Suprapubic skin (tissue), 4 donors: ENCODE results near the gene PHF5A. TPM values are rescaled to one million over a fixed set of nuclear protein-coding genes. Genes with fewer than 3 reads are reported as not detected.

Experiments used
- DNase-seq, 2 donors: peaks; one replicate each; pipeline ENCODE4 v3.0.0-alpha.2; 2019; ENCODE audit warnings: low spot score in 2 of 2
- H3K27ac ChIP-seq: fragments of 200-600 bp; sonication (generic); one replicate; pipeline ENCODE4 v1.5.1; 2019
- H3K27me3 ChIP-seq: fragments of 200-600 bp; sonication (generic); one replicate; pipeline ENCODE4 v1.5.1; 2019
- H3K36me3 ChIP-seq: fragments of 200-600 bp; sonication (generic); one replicate; pipeline ENCODE4 v1.5.1; 2019
- H3K4me1 ChIP-seq: fragments of 200-600 bp; sonication (generic); one replicate; pipeline ENCODE4 v1.5.1; 2019
- H3K4me3 ChIP-seq: fragments of 200-600 bp; sonication (generic); one replicate; pipeline ENCODE4 v1.5.1; 2019; ENCODE audit warnings: mild to moderate bottlenecking
- H3K9me3 ChIP-seq: fragments of 200-600 bp; sonication (generic); one replicate; pipeline ENCODE4 v1.5.1; 2019
- EP300 ChIP-seq: sonication (generic); formaldehyde crosslinking; IDR thresholded peaks from one replicate; pipeline ENCODE4 v1.6.1; 2017; ENCODE audit warnings: antibody characterized with exemption
- POLR2A ChIP-seq, 2 donors: fragments of 450-650 bp; IDR thresholded peaks; one replicate each; pipeline ENCODE4 v1.6.1; 2017; ENCODE audit warnings: antibody characterized with exemption in 2 of 2, mild to moderate bottlenecking in 2 of 2, moderate library complexity in 2 of 2
- POLR2AphosphoS5 ChIP-seq, 3 donors: sonication (generic); formaldehyde crosslinking; IDR thresholded peaks; one replicate each; pipeline ENCODE4 v1.6.1; 2017; ENCODE audit warnings: antibody characterized with exemption in 3 of 3
- WGBS: methylation state at CpG from one replicate; pipeline ENCODE4 v1.1.5; 2018; 5-methylcytosine and 5-hydroxymethylcytosine counted together
- total RNA-seq, 4 donors: library from RNA; depleted of rRNA; stranded (reverse); fragments of >200 nt; gene quantifications; one replicate each; pipeline ENCODE4 v1.1.0, GENCODE V29; 2016
- TF ChIP-seq, protein P1 (sequence below), 2 donors: fragments of 200-600 bp in 1 of 2; fragments of 450-650 bp in 1 of 2; sonication (generic) in 1 of 2; IDR thresholded peaks; one replicate each; pipeline ENCODE4 v1.5.1; 2016 to 2019; ENCODE audit warnings: antibody characterized with exemption in 2 of 2, mild to moderate bottlenecking in 1 of 2, moderate library complexity in 1 of 2

The PHF5A gene
- total RNA-seq, 4 donors from 2014 or later: 26.7 to 47.1 (median 36.9) TPM

DNA sequence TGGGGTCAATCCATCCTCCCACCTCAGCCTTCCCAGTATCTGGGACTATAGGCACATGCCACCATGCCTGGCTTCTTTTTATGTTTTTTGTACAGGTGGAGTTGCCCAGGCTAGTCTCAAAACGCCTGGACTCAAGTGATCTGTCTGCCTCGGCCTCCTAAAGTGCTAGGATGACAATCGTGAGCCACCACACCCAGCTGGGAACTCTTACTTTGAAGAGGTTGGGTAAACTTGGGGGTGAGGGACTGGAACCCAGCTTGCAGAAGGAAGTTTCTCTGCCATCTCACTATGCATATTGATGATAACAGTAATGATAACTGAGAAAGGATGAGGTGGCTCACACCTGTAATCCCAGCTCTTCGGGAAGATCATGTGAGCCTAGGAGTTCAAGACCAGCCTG, 36.3 kb upstream of the PHF5A start:
- Histone ChIP-seq H3K4me1 (peaks cover 15% of the 10 kb centered on the region), H3K27me3 (no peaks in the 10 kb centered on the region), H3K27ac (no peak overlapping the region), H3K4me3 (no peak overlapping the region), H3K9me3 (no peaks in the 10 kb centered on the region), H3K36me3 (peaks cover 49% of the 10 kb centered on the region)
- TF ChIP-seq POLR2AphosphoS5 (IDR thresholded peaks at IDR 0.05) (no peak), POLR2A (IDR thresholded peaks at IDR 0.05) (no peak)
- TF ChIP-seq, protein P1, sequence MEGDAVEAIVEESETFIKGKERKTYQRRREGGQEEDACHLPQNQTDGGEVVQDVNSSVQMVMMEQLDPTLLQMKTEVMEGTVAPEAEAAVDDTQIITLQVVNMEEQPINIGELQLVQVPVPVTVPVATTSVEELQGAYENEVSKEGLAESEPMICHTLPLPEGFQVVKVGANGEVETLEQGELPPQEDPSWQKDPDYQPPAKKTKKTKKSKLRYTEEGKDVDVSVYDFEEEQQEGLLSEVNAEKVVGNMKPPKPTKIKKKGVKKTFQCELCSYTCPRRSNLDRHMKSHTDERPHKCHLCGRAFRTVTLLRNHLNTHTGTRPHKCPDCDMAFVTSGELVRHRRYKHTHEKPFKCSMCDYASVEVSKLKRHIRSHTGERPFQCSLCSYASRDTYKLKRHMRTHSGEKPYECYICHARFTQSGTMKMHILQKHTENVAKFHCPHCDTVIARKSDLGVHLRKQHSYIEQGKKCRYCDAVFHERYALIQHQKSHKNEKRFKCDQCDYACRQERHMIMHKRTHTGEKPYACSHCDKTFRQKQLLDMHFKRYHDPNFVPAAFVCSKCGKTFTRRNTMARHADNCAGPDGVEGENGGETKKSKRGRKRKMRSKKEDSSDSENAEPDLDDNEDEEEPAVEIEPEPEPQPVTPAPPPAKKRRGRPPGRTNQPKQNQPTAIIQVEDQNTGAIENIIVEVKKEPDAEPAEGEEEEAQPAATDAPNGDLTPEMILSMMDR (IDR thresholded peaks at IDR 0.05): no peak
- DNase-seq: no peak
- WGBS: 54% methylated on average over 4 of the region's 4 CpGs

DNA sequence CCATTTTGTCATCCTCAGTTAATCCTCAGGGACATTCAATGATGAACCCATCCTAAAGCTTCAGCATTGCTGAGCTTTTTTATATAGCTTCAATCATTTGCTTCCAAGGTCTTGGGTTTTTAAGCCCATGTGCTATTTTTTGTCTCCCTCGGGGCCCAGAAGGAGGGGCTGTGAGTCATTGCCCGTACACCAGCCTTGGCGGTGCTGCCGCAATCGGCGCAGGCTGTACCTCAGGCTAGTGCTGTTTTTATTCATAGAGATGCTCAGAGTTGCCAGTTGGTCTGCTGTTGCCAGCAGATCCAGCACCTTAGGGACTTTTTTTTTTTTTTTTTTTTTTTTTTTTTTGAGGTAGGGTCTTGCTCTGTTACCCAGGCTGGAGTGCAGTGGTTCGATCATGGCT, 35.9 kb upstream of the PHF5A start:
- H3K4me3 ChIP-seq: no peak overlapping the region
- H3K36me3 ChIP-seq: peaks cover 50% of the 10 kb centered on the region
- no peak for DNase-seq
- no peaks in the 10 kb centered on the region for H3K27me3 ChIP-seq
- H3K9me3 ChIP-seq: no peaks in the 10 kb centered on the region
- 39% methylated on average over 6 of the region's 7 CpGs for WGBS
- TF ChIP-seq POLR2AphosphoS5 (IDR thresholded peaks at IDR 0.05) (no peak), POLR2A (IDR thresholded peaks at IDR 0.05) (no peak), EP300 (no peak)
- TF ChIP-seq, protein P1 (IDR thresholded peaks at IDR 0.05): no peak
- peaks cover 19% of the 10 kb centered on the region for H3K4me1 ChIP-seq
- H3K27ac ChIP-seq: no peak overlapping the region

DNA sequence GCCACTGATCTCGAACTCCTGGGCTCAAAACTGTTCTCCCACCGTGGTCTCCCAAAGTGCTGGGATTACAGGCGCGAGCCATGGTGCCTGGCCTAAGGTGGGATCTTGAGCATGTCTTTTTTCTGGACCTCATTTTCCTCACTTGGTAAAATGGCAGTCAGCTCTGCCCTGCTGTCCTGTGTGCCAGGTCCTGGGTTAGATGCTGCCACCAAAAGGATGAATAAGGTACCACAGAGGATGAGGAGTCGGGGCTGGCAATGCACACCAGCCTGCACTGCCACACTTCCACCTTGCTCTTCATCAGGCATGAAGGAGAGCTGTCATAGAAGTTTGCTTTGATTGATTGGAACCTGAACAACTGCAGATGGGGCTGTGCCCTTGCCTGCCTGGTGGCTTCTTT, 32.7 kb upstream of the PHF5A start:
- Histone ChIP-seq H3K27ac (no peak overlapping the region), H3K36me3 (peaks cover 29% of the 10 kb centered on the region), H3K4me1 (peaks cover 40% of the 10 kb centered on the region), H3K4me3 (no peak overlapping the region), H3K9me3 (no peaks in the 10 kb centered on the region), H3K27me3 (no peaks in the 10 kb centered on the region)
- TF ChIP-seq POLR2A (IDR thresholded peaks at IDR 0.05) (no peak), POLR2AphosphoS5 (IDR thresholded peaks at IDR 0.05) (no peak), EP300 (no peak)
- TF ChIP-seq, protein P1 (IDR thresholded peaks at IDR 0.05): peak in 1 of 2 donors; percentile 17
- 88% methylated on average over 5 of the region's 5 CpGs for WGBS
- DNase-seq: no peak

DNA sequence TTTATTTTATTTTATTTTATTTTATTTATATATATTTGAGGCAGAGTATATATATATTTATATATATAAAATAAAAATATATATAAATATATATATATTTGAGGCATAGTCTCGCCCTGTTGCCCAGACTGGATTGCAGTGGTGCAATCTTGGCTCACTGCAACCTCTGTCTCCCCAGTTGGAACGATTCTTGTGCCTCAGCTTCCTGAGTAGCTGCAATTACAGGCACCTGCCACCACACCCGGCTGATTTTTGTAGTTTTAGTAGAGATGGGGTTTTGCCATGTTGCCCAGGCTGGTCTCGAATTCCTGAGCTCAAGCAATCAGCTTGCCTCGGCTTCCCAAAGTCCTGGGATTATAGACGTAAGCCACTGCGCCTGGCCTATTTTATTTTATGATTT, 31.8 kb upstream of the PHF5A start:
- WGBS: 61% methylated on average over 7 of the region's 7 CpGs
- no peak for TF ChIP-seq POLR2AphosphoS5 (IDR thresholded peaks at IDR 0.05)
- DNase-seq: no peak
- H3K36me3 ChIP-seq: peaks cover 34% of the 10 kb centered on the region
- H3K27ac ChIP-seq: no peak overlapping the region
- no peaks in the 10 kb centered on the region for H3K27me3 ChIP-seq
- no peak overlapping the region for H3K4me3 ChIP-seq
- H3K9me3 ChIP-seq: no peaks in the 10 kb centered on the region
- H3K4me1 ChIP-seq: peaks cover 40% of the 10 kb centered on the region

DNA sequence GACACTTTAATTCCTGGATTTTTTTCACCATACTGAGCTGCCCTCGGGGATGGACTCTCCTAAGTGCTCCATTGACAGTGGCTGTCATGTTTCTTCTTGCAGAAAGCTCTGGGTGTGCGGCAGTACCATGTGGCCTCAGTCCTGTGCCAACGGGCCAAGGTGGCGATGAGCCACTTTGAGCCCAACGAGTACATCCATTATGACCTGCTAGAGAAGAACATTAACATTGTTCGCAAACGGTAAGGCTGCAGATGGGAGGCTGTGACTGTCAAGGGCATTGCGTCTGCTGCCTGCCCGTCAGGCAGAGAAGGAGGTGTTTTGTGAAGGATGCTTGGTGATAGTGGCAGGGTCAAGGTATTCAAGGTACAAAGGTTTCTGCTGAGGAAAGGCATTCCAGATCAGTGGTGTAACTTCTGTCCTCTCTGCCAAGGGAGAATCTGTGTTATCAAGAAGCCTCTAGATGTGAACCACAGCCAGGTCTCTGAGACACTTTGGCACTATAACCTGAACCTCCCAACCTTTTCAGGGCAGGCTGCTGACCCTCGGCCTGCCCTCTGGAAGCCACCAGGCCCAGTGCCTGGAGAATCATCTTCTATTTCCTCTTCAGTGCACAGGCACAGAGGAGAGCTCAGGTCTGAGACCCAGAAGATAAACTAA, 31.3 kb upstream of the PHF5A start:
- Histone ChIP-seq H3K27ac (peak overlapping the region; percentile 24), H3K4me1 (peaks cover 36% of the 10 kb centered on the region), H3K27me3 (no peaks in the 10 kb centered on the region), H3K9me3 (no peaks in the 10 kb centered on the region), H3K36me3 (peaks cover 34% of the 10 kb centered on the region), H3K4me3 (no peak overlapping the region)
- 54% methylated on average over 10 of the region's 10 CpGs for WGBS
- no peak for DNase-seq
- no peak for TF ChIP-seq POLR2AphosphoS5 (IDR thresholded peaks at IDR 0.05)
- no peak for TF ChIP-seq EP300
- TF ChIP-seq, protein P1 (IDR thresholded peaks at IDR 0.05): no peak
- no peak for TF ChIP-seq POLR2A (IDR thresholded peaks at IDR 0.05)
